Kasumi-1 (cell line): ENCODE results near the gene IQCH.
"Not testable (repeated sequence)": the region's sequence is repeated elsewhere in the genome, so short reads cannot be mapped to it uniquely, and the experiment has no call there.

Experiments
- DNase-seq, 2 experiments: peaks; one replicate each; lab custom pipeline; 2025; lab: John Stamatoyannopoulos, UW

IQCH gene

DNA sequence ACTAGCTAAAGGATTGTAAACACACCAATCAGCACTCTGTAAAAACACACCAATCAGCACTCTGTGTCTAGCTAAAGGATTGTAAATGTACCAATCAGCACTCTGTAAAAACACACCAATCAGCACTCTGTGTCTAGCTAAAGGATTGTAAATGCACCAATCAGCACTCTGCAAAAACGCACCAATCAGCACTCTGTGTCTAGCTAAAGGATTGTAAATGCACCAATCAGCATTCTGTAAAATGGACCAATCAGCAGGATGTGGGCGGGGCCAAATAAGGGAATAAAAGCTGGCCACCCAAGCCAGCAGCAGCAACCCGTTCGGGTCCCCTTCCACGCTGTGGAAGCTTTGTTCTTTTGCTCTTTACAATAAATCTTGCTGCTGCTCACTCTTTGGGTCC is 8.0 kb upstream of the IQCH start:
- not testable (repeated sequence) for DNase-seq

DNA sequence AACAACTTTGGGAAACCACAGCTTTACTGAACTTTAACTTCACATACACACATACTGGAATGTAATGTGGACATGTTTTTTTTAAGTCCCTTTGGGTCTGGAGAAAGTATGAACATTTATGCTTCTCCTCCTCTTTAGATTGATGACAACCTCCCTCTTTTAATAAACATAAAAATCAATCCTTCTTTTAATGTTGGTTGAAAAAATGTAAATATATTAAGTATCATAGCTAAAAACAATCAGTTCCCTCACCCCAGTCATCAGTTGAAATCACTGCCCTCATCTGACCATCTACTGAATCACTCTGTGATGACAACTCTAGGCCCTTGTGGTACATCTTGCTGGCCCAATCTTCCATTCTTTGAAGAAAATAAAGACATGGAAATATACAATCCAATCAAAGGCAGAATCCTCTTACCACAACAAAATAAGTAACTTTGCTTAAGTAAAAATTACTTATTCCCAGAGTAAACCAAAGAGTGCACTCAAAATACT is 6.5 kb upstream of the IQCH start:
- no peak for DNase-seq

DNA sequence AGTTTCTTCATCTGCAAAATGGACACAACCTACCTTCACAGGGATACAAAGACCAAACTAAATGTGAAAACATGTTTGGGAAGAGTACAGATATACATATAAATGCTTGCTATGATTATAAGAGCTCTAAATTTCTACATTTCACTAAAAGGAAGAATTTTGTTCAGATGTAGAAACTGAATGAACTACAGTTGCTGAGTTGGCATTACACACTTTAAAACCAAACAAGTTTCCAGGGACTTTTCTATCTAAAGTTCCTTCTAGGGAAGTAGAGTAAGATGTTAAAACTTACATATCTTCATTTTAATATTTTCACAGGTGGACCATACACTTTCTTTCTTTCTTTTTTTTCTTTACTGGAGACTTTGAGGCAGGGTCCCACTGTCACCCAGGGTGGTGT is 4.8 kb upstream of the IQCH start:
- no peak for DNase-seq

DNA sequence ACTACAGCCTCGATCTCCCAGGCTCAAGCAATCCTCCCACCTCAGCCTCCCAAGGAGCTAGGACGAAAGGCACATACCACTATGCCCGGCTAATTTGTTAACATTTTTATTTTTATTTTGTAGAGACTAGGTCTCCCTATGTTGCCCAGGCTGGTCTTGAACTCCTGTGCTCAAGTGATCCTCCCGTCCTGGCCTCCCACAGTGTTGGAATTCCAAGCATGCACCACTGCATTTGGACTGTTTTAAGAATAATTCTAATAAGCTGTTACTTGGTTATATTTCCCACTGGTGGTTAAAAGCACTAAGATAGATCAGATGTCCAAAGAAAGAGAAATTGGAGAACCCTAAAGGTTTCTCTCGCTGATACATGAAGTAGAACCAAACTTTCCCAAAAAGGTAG is 3.3 kb upstream of the IQCH start:
- DNase-seq = no peak

DNA sequence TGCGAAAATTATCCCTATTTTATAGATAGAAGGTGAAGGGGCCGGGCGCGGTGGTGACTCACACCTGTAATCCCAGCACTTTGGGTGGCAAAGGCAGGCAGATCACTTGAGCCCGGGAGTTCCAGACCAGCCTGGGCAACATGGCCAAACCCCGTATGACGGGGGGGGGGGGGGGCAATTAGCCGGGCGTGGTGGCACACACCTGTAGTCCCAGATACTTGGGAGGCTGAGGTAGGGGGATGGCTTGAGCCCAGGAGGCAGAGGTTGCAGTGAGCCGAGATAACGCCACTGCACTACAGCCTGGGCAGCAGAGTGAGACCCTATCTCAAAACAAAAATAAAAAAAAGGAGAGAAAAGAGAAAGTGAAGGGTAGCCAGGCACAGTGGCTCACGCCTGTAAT is 1.5 kb upstream of the IQCH start:
- no peak for DNase-seq

DNA sequence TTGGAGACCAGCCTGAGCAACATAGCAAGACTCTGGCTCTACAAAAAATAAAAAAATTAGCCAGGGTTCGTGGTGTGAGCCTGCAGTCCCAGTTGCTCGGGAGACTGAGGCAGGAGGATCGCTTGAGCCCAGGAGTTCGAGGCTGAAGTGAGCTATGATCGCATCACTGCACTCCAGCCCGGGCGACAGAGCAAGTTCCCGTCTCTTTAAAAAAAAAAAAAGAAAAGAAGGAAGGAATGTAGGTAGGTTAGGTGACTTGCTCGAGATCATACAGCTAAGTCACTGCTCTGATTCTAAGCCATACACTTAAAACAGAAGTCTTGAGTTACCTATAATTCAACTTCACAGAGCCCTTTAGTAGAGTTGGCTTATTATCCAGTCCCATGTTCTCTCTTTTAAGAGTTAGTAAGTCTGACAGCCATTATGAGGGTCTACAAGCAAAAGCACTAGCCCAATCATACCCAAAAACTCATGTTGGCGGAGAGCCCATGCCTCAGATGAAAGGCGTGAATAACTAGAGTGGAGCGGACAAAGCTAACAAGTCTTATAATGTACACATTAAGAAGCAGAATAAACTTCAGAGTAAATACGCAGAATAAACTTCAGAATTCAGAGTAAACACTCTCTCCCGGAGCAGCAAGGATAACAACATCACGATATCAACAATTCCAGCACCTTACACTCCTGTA is 893 bp upstream of the IQCH start:
- peak in 1 of 2 experiments; percentile 49 for DNase-seq

DNA sequence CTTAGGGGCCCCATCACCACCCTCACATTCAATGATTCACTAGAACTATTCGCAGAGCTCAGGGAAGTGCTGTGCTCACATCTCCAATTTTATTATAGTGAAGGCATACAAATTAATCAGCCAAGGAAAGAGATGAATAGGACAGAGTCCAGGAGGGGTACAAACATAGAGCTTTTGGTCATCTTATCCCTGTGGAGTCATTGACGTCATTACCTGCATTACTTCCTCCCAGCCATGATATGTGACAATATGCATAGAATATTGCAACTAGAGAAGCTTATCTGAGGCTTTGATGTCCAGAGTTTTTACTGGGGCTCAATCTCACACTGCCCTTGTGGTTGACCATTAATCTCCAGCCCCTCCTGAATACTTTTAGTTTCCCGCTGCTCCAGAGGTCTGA is 1.5 kb downstream of the IQCH start:
- DNase-seq = no peak

DNA sequence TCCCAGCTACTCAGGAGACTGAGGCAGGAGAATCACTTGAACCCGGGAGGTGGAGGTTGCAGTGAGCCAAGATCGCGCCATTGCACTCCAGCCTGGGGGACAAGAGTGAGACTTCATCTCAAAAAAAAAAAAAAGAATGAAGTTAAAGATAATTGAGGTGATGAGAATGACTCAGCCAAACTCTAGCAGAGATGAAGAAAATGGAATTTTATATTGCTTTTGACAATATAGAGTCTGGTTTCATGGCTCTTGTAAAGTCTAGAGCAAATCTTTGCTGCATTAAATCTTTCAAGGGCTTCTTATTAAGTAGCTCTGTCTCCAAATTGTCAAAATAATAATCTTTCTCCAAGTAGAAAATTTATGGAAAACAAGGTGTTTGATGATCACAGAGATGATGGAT is 3.8 kb downstream of the IQCH start:
- not testable (repeated sequence) for DNase-seq

DNA sequence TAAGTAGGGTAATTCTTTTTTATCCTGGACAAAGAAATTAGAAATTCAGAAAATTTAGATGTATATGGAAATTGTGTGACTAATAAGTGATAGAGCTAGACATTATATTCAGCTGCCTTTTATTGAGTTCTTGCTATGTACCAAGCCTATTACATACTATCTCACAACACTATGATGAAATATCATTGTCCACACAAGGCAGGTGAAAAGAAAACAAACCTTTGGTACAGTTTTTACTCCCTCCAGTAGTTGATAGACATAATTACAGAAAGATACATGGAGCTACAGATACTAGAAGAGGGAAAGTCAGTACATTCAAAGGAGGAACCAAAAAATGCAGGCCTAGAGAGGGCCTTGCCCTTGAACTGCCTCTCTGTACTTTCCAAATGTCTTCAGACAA is 4.8 kb downstream of the IQCH start:
- DNase-seq = no peak

DNA sequence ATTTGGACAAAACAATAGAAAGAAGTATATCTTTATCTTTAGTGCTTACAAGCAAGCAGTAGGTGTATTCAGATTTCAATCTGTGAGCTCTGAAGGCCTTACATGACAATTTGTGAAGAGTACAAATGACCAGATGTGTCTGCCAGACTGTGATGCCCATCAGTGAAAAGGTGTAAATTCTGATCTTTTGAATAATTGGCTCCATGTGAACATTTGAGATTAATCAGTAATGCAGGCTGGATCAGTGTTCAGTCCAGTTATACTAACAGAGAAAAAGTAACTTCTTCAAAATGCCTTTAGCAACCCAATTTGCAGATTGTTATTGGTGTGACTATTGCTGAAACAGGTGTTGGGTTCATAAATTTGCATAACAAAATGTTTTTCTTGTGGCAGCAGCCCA is 5.2 kb downstream of the IQCH start:
- no peak for DNase-seq

DNA sequence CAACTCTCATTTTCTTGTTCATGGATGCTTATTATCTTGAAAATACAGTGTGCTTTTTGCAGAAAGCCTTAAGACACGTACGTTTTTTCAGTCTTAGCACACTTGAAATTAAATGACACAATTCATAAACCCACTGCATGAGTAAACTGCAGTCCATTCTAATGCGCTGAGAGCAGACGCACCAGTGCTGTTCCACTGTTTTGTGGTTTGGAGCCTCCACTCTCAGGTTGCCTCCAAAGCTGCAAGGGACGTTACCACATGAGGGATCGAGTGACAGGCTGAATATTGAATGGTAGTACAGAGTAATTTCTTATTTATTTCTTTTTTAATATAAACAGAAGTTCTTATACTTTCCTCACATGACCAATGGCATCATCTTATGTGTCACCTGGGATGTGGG is 12.3 kb downstream of the IQCH start:
- no peak for DNase-seq

DNA sequence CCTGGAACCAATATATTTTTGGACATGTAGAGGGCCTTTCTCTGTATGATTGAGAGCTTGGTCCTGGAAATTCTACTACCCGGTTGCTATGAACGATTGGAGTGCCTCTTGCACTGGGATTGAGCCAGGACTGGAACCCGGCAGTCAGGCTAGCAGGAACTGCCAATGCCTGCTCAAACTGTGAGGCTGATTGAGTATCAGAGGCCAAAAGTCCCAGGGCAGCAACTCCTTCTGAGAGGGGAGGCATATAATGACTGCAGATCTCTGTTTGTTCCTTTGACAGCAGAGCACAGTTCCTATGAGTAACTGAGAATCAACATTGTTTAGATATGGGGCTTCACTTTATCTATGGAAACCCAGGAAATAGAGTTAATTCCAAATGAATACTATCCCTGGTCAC is 12.9 kb downstream of the IQCH start:
- DNase-seq = no peak

DNA sequence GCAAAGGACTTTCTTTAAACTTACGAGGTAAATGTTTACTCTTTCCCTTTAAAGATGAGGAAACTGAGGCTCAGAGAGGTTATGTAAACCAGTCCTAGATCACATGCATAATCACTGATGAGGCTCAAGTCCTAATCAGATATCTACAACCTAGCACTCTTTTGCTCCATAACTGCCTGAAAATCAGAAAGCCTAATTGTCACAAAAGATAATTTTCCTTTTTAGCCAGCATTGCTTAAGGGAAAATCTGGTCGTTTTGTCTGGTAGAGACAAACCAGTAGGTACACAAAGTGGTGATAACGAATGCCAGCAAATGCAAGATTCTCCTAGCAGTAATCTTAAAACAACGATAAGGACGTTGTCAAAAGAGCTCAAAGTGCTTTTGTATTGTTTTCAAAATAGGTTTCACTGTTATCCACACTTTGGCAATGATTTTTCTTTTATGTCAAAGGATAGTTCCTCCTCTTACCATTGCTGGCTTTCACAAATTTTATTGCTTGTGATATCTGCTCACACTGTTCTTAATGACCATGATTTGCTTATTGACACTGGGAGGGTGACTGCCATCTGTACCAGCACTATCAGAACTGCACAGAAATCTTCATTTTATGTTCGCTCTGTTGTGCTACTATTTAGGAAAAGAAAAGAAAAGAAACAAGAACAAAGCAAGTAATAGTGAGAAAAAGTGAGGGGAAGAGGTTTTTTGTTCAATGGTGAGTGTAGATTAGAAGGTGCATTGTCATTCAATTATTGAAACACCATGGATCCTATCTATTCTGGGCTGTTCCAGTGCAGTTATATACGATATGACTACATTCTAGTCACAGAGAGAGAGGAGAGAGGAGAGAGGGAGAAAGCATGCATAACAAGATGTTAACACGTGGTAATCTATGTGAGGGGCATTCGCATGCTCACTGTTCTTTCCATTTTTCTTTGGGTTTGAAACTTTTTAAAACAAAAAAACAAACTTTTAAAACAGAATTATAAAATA is 13.7 kb downstream of the IQCH start:
- no peak for DNase-seq

DNA sequence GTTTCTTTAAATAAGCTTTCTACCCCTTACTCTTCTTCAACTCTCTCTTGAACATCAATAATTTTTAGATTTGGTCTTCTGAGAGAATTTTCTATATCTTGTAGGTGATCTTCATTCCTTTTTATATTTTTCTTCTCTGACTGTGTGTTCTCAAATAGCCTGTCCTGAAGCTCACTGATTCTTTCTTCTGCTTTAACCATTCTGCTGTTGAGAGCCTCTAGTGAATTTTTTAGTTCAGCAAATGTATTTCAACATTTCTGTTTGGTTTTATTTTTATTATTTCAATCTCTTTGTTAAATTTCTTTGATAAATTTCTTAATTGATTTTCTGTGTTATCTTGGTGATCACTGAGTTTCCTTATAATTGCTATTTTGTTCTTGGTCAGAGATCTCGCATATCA is 19.6 kb downstream of the IQCH start:
- DNase-seq = no peak

DNA sequence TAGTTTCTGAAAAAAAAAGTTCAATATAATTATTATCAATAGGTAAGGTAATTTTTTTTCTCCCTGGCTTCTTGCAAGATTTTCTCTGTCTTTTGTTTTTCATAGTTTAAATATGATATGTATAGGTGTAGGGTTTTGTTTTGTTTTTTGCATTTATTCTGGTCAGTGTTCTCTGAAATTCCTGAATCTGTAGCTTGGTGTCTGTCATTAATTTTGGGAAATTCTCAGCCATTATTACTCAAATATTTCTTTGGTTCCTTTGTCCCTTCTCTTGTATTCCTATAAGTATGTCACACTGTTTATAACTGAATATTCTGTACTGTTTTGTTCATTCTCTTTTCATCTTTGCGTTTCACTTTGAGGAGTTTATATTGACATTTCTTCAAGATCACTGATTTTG is 22.1 kb downstream of the IQCH start:
- DNase-seq = no peak

DNA sequence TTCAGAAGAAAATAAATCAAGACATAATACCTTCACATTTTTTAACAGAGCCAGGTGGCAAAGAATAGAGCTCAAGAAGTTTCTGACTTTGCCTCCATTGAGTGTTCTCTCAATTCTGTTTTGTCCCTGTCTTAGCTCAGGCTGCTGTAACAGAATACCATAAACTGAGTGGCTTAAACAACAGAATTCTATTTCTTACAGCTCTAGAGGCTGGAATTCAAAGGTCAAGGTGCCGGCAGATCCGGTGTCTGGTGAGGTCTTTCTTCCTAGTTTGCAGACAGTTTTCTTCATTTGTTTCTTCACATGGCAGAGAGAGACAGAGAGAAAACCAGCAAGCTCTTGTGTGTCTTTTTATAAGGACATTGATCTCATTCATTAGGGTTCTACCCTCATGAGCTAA is 25.6 kb downstream of the IQCH start:
- no peak for DNase-seq

DNA sequence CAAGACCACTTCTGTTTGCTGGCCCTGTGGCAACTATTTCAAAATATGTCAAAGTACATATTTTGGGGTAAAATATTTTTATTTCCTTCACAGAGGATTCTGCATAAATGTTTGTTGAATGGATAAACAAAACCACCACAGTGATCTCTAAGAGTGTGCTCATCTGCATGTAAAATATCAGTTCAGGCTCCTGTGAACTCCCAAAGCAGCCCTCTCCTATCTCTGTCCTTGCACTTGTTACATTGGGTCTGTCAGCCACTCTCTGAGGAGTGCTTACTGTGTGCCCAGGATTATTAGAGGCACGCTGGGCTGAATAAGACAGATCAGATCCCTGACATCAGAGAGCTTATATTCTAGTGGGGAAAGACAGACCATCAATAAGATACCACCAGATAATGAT is 27.1 kb downstream of the IQCH start:
- no peak for DNase-seq

DNA sequence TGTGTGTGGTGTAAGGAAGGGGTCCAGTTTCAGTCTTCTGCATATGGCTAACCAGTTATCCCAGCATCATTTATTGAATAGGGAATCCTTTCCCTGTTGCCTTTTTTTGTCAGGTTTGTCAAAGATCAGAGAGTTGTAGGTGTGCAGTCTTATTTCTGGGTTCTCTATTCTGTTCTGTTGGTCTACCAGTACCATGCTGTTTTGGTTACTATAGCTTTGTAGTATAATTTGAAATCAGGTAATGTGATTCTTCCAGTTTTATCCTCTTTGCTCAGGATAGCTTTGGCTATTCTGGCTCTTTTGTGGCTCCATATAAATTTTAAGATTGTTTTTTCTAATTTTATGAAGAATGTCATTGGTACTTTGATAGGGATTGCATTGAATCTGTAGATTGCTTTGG is 31.0 kb downstream of the IQCH start:
- not testable (repeated sequence) for DNase-seq

DNA sequence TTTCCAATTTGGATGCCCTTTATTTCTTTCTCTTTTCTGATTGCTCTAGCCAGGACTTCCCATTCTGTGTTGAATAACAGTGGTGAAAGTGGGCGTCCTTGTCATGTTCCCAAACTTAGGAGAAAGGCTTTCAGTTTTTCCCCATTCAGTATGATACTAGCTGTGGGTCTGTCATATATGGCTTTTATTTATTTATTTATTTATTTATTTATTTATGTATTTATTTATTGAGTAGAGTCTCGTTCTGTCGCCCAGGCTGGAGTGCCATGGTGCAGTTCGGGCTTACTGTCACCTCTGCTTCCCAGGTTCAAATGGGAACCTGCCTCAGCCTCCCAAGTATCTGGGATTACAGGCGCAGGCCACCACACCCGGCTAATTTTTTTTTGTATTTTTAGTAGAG is 31.8 kb downstream of the IQCH start:
- not testable (repeated sequence) for DNase-seq

DNA sequence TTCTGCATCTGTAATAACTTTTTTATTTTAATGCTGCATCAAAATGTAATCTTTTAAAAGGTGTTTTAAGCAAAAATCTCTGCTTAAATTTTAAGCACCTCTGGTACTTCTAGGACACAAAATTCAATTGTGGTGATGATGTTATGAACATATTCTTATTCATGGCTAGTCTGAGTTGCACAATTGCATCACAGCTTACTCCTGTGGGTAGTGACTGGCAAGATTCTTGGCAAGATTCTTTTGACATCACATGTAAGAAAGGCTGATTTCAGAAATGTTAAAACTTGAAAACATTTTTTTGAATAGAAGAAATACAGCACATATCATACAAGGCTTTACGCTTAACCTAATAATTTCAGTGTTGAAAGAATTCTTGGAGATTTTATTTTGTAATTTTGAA is 35.7 kb downstream of the IQCH start:
- DNase-seq = no peak

DNA sequence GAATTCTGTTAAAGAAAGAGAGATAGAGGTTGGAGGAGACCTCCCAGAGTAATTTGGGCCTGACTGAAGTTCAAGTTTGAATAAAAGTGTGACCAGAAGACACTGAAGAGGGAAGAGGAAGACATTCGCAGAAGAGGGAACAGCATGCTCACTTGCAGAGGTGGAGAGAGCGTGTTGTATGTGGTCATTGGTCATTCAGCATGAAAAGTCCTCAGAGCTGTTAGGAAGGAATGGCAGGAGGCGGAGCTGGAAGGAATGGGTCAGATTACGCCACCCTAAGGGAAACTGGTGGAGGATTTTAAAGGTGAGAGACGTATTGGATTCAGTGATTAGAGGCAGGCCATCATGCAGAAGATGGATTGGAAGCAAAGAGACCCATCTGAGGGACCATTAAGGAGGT is 41.6 kb downstream of the IQCH start:
- no peak for DNase-seq

DNA sequence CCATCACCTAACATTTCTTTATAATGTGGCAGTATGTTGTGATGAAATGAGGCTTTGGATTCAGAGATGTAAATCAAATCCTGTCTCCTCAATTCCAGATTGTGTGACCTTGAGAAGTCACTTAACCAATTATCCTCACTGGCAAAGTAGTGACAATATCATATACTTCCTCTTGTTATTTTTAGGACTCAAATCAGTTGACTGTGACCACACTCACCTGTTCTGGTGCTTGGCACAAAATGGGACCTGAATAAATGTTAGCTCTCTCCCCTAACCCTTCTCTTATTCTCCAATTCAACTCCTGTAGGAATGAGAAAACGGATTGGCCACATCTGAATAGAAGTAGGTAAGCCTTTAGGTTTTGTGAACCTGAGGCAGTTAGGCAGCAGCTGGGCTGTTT is 42.1 kb downstream of the IQCH start:
- DNase-seq = no peak
